Activated effector memory CD4-positive, alpha-beta T cell treated with anti-CD3 and anti-CD28 coated beads, Interleukin-2, amount 50 U/mL, for 16 hours (primary cell): Measurements from ENCODE around the gene SARM1.

Experiments
- DNase-seq: peaks from one replicate; pipeline ENCODE4 v3.0.0-alpha.2; 2020

The SARM1 gene

GRCh38 chr17:28369684-28370034 is 1.8 kb upstream of the SARM1 start:
- no peak for DNase-seq

- DNase-seq: no peak
These were observed 1.3 kb upstream of the SARM1 start, which contains the start of gene VTN for GRCh38 chr17:28370035-28370743. Gene VTN (minus strand): TSS chr17:28370307. CDS start chr17:28370203, 104 bp downstream.

GRCh38 chr17:28370744-28371103 is 770 bp upstream of the SARM1 start:
- no peak for DNase-seq

GRCh38 chr17:28372203-28372944 is 880 bp downstream of the SARM1 start:
- DNase-seq: peak; percentile 68

- no peak for DNase-seq
These were observed 1.4 kb downstream of the SARM1 start for GRCh38 chr17:28372945-28373274.

GRCh38 chr17:28379814-28380801 is 8.6 kb downstream of the SARM1 start:
- no peak for DNase-seq

- no peak for DNase-seq
These were observed 9.8 kb downstream of the SARM1 start for GRCh38 chr17:28381141-28381825.

GRCh38 chr17:28384281-28385036 is 13.0 kb downstream of the SARM1 start:
- DNase-seq: peak; percentile 87

GRCh38 chr17:28385037-28385400 is 13.5 kb downstream of the SARM1 start:
- DNase-seq: no peak

GRCh38 chr17:28385406-28385805 is 13.9 kb downstream of the SARM1 start:
- DNase-seq: no peak

GRCh38 chr17:28386391-28386790 is 14.9 kb downstream of the SARM1 start:
- DNase-seq: no peak

- no peak for DNase-seq
These were observed 16.6 kb downstream of the SARM1 start for GRCh38 chr17:28388106-28388505.

- no peak for DNase-seq
These were observed 18.6 kb downstream of the SARM1 start for GRCh38 chr17:28390141-28390540.

GRCh38 chr17:28390563-28390962 is 19.1 kb downstream of the SARM1 start:
- no peak for DNase-seq

GRCh38 chr17:28390984-28391383 is 19.5 kb downstream of the SARM1 start:
- DNase-seq: no peak

- DNase-seq: no peak
These were observed 19.9 kb downstream of the SARM1 start for GRCh38 chr17:28391401-28391800.

GRCh38 chr17:28392491-28392890 is 21.0 kb downstream of the SARM1 start:
- no peak for DNase-seq

- DNase-seq: no peak
These were observed 23.0 kb downstream of the SARM1 start for GRCh38 chr17:28394337-28395116.

- no peak for DNase-seq
These were observed 23.9 kb downstream of the SARM1 start for GRCh38 chr17:28395426-28395825.

- DNase-seq: no peak
These were observed 24.5 kb downstream of the SARM1 start for GRCh38 chr17:28395968-28396367.

- DNase-seq: no peak
These were observed 25.2 kb downstream of the SARM1 start for GRCh38 chr17:28396635-28397239.
